ENCODE measurements around the gene COL5A2. TPM values are rescaled to one million over a fixed set of nuclear protein-coding genes. Genes with fewer than 3 reads are reported as not detected.

Gene COL5A2
- total RNA-seq, 1 donor from 2014 or later: 1,927 TPM

- H3K27me3 Mint-ChIP-seq (ENCODE audit: low read depth): no peaks in the 10 kb centered on the region
- H3K4me3 Mint-ChIP-seq (ENCODE audit: unreplicated experiment): no peak overlapping the region
- no peak overlapping the region for H3K27ac Mint-ChIP-seq (ENCODE audit: unreplicated experiment)
- H3K36me3 Mint-ChIP-seq (ENCODE audit: low read depth): peaks cover 55% of the 10 kb centered on the region
- H3K9me3 Mint-ChIP-seq (ENCODE audit: low read depth): no peaks in the 10 kb centered on the region
- TF ChIP-seq, protein P1, sequence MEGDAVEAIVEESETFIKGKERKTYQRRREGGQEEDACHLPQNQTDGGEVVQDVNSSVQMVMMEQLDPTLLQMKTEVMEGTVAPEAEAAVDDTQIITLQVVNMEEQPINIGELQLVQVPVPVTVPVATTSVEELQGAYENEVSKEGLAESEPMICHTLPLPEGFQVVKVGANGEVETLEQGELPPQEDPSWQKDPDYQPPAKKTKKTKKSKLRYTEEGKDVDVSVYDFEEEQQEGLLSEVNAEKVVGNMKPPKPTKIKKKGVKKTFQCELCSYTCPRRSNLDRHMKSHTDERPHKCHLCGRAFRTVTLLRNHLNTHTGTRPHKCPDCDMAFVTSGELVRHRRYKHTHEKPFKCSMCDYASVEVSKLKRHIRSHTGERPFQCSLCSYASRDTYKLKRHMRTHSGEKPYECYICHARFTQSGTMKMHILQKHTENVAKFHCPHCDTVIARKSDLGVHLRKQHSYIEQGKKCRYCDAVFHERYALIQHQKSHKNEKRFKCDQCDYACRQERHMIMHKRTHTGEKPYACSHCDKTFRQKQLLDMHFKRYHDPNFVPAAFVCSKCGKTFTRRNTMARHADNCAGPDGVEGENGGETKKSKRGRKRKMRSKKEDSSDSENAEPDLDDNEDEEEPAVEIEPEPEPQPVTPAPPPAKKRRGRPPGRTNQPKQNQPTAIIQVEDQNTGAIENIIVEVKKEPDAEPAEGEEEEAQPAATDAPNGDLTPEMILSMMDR (IDR thresholded peaks at IDR 0.05): no peak
- no peak for DNase-seq (ENCODE audit: low spot score)
- peaks cover 63% of the 10 kb centered on the region for H3K4me1 Mint-ChIP-seq (ENCODE audit: low read depth)
Observed at GRCh38 chr2:189072036-189072435, 107.5 kb downstream of the COL5A2 start.

DNA sequence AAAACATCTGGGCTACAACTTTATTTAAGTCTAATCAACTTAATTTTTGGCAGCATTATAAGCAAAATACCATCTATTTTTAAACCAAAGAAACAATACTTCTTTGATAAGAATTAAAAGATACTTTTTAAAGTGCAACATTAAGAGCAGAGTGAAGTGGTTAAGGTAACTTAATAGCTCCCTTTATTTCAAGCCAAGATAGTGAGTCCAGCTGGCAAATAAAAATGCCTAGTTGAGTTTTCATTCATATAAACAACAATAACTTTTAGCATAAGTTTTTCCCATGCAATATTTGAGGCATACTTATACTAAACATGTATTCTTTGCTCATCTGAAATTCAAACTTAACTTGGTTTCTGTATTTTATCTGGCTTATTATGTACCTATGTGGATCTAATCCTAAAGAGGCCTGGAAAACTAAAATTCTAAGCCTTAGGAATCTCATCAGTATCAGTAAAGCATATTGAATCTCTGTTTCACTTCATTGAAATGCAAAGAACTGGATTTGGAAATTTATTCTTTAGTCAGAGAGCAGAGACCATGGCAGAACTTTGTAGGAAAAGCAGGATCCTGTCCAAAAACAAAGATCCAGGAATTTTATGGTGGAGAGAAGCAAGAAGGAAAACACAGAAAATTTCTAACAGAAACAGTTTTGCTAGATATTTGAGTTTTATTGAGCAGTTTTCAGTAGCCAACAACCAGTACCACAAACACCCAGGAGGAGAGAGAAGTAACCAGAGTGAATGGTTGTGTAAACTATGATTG is 109.5 kb downstream of the COL5A2 start:
- no peaks in the 10 kb centered on the region for H3K9me3 Mint-ChIP-seq (ENCODE audit: low read depth)
- TF ChIP-seq, protein P1 (IDR thresholded peaks at IDR 0.05): no peak
- H3K4me3 Mint-ChIP-seq (ENCODE audit: unreplicated experiment): no peak overlapping the region
- no peak for DNase-seq (ENCODE audit: low spot score)
- H3K4me1 Mint-ChIP-seq (ENCODE audit: low read depth): peaks cover 56% of the 10 kb centered on the region
- H3K27me3 Mint-ChIP-seq (ENCODE audit: low read depth): no peaks in the 10 kb centered on the region
- peaks cover 53% of the 10 kb centered on the region for H3K36me3 Mint-ChIP-seq (ENCODE audit: low read depth)
- peak overlapping the region; percentile 49 for H3K27ac Mint-ChIP-seq (ENCODE audit: unreplicated experiment)

DNA sequence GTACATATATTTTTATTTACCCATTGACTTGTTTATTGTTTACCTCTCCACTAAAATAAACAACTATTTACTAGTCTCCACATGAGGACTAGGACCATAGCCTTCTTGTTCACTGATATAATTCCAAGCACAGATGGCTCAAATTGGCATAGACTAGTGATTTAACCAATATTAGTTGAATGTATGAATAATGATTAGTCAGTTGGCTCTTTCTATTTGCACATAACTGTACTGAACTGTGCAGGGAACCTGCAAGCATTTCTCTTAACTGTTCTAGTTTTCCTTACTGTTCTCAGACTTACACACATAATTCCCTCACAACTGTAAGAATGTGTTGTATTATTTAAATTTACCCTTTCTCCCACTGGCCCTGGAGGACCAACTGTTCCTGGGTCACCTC is 113.5 kb downstream of the COL5A2 start:
- Mint-ChIP-seq H3K36me3 (ENCODE audit: low read depth) (peaks cover 52% of the 10 kb centered on the region), H3K9me3 (ENCODE audit: low read depth) (no peaks in the 10 kb centered on the region), H3K4me3 (ENCODE audit: unreplicated experiment) (no peak overlapping the region), H3K27me3 (ENCODE audit: low read depth) (no peaks in the 10 kb centered on the region), H3K4me1 (ENCODE audit: low read depth) (peaks cover 46% of the 10 kb centered on the region), H3K27ac (ENCODE audit: unreplicated experiment) (peak overlapping the region; percentile 82)
- TF ChIP-seq, protein P1 (IDR thresholded peaks at IDR 0.05): no peak
- no peak for DNase-seq (ENCODE audit: low spot score)

- Mint-ChIP-seq H3K9me3 (ENCODE audit: low read depth) (no peaks in the 10 kb centered on the region), H3K4me1 (ENCODE audit: low read depth) (peaks cover 47% of the 10 kb centered on the region), H3K27ac (ENCODE audit: unreplicated experiment) (peak overlapping the region; percentile 58), H3K36me3 (ENCODE audit: low read depth) (peaks cover 45% of the 10 kb centered on the region), H3K4me3 (ENCODE audit: unreplicated experiment) (no peak overlapping the region), H3K27me3 (ENCODE audit: low read depth) (no peaks in the 10 kb centered on the region)
- DNase-seq (ENCODE audit: low spot score): no peak
- TF ChIP-seq, protein P1 (IDR thresholded peaks at IDR 0.05): no peak
Observed at GRCh38 chr2:189060096-189060642, 119.4 kb downstream of the COL5A2 start.

GRCh38 chr2:189057316-189057715 is 122.2 kb downstream of the COL5A2 start:
- Mint-ChIP-seq H3K27ac (ENCODE audit: unreplicated experiment) (peak overlapping the region; percentile 15), H3K27me3 (ENCODE audit: low read depth) (no peaks in the 10 kb centered on the region), H3K4me1 (ENCODE audit: low read depth) (peaks cover 43% of the 10 kb centered on the region), H3K9me3 (ENCODE audit: low read depth) (no peaks in the 10 kb centered on the region), H3K36me3 (ENCODE audit: low read depth) (peaks cover 39% of the 10 kb centered on the region), H3K4me3 (ENCODE audit: unreplicated experiment) (no peak overlapping the region)
- TF ChIP-seq, protein P1 (IDR thresholded peaks at IDR 0.05): no peak
- no peak for DNase-seq (ENCODE audit: low spot score)
